MM.1S (cell line): ENCODE data around the gene GSTA1.
"Not testable (repeated sequence)": the region's sequence is repeated elsewhere in the genome, so short reads cannot be mapped to it uniquely, and the experiment has no call there.

Experiments
- CTCF ChIP-seq: fragments of 300-600 bp; sonication (generic); IDR thresholded peaks from 2 replicates; pipeline ENCODE4 v1.5.1; 2016; ENCODE audit warnings: antibody characterized with exemption, low read length, mixed read lengths
- EZH2 ChIP-seq: fragments of 300-600 bp; sonication (generic); optimal IDR thresholded peaks from 2 replicates; pipeline ENCODE3; 2017; ENCODE audit warnings: low read depth, mild to moderate bottlenecking, antibody characterized with exemption, low read length, mixed read lengths
- EZH2phosphoT487 ChIP-seq: fragments of 300-600 bp; sonication (generic); IDR thresholded peaks from 2 replicates; pipeline ENCODE4 v1.6.1; 2018; ENCODE audit warnings: antibody characterized with exemption, low read length

GRCh38 chr6:52769399-52769798 is 34.2 kb downstream of the GSTA1 start:
- TF ChIP-seq CTCF, EZH2phosphoT487, EZH2: not testable (repeated sequence)
